ENCODE results near the gene SCEL. TPM values are rescaled to one million over a fixed set of nuclear protein-coding genes. Genes with fewer than 3 reads are reported as not detected.

The SCEL gene
- total RNA-seq, 1 experiment from 2014 or later = 0.07 TPM

DNA sequence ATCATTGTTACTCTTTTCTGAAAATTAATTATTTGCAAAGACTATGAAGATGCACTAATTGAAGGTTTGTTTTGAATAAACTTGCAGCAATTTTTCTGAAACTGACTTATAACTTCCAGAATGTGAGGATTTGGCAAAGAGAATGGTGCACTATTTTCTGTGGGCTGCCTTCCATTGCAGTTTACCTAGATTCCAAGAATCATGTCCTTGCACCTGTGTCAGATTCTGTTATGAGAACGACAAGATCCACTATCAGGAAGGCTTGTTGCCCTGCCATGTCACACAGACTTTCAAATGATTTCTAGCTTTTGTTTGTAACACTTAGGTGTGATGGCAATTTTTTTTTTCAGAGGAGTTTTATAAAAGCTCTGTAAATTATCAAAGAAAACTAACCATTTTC, 156.4 kb downstream of the SCEL start:
- TF ChIP-seq POLR2A (IDR thresholded peaks at IDR 0.05; ENCODE audit: borderline replicate concordance, extremely low read depth, insufficient read depth, insufficient read length) (no peak), FOSL1 (IDR thresholded peaks at IDR 0.05; ENCODE audit: low read depth) (no peak), ZFX (IDR thresholded peaks at IDR 0.05) (no peak), JUND (IDR thresholded peaks at IDR 0.05) (no peak), ZNF274 (IDR thresholded peaks at IDR 0.05; ENCODE audit: low read depth, low read length) (no peak)
- TF ChIP-seq, protein P1, sequence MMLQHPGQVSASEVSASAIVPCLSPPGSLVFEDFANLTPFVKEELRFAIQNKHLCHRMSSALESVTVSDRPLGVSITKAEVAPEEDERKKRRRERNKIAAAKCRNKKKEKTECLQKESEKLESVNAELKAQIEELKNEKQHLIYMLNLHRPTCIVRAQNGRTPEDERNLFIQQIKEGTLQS (IDR thresholded peaks at IDR 0.05) = no peak
- H3K9me2 ChIP-seq (ENCODE audit: insufficient read depth) = no peaks in the 10 kb centered on the region
- no peak overlapping the region for H3K4me3 ChIP-seq (replicated peaks in 1 of 2; ENCODE audit: low read depth in 1 of 2, low read length in 2 of 2)
- no peaks in the 10 kb centered on the region for H3K36me3 ChIP-seq (ENCODE audit: control insufficient read depth in 1 of 2, insufficient read depth in 2 of 2, low read length in 2 of 2)
- CTCF ChIA-PET = no interaction called here
- POLR2A ChIA-PET = no interaction called here
- no peak overlapping the region for H3K27ac ChIP-seq (ENCODE audit: low read depth, low read length)
- intact Hi-C loops (cut with micrococcal nuclease) = no loop called here
- ATAC-seq = no peak
- H3K4me1 ChIP-seq (ENCODE audit: control insufficient read depth in 1 of 2, insufficient read depth in 2 of 2, low read length in 2 of 2) = no peaks in the 10 kb centered on the region
- no peaks in the 10 kb centered on the region for H4K20me1 ChIP-seq (ENCODE audit: insufficient read depth)
- DNase-seq (ENCODE audit: low read depth, low spot score) = no peak
- RAD21 ChIA-PET (ENCODE audit: low non-redundant PET in 1 of 2, low total read pairs in 2 of 2, uncharacterized antibody in 2 of 2, unreplicated experiment in 2 of 2) = no interaction called here
- no peaks in the 10 kb centered on the region for H3K79me2 ChIP-seq (ENCODE audit: insufficient read depth, low read length)
- no peak overlapping the region for H2AFZ ChIP-seq (ENCODE audit: low read depth, low read length, poor library complexity, severe bottlenecking)
- H3K9ac ChIP-seq (ENCODE audit: low read length) = no peak overlapping the region
- H3K4me2 ChIP-seq (ENCODE audit: low read length) = no peak overlapping the region
- no TSS peak for BruUV-seq (replicated peaks)
- no peaks in the 10 kb centered on the region for H3K9me3 ChIP-seq (ENCODE audit: control insufficient read depth in 1 of 2, insufficient read depth in 1 of 2, low read depth in 1 of 2, low read length in 2 of 2)
- H3K27me3 ChIP-seq (ENCODE audit: insufficient read depth, low read length) = no peaks in the 10 kb centered on the region

DNA sequence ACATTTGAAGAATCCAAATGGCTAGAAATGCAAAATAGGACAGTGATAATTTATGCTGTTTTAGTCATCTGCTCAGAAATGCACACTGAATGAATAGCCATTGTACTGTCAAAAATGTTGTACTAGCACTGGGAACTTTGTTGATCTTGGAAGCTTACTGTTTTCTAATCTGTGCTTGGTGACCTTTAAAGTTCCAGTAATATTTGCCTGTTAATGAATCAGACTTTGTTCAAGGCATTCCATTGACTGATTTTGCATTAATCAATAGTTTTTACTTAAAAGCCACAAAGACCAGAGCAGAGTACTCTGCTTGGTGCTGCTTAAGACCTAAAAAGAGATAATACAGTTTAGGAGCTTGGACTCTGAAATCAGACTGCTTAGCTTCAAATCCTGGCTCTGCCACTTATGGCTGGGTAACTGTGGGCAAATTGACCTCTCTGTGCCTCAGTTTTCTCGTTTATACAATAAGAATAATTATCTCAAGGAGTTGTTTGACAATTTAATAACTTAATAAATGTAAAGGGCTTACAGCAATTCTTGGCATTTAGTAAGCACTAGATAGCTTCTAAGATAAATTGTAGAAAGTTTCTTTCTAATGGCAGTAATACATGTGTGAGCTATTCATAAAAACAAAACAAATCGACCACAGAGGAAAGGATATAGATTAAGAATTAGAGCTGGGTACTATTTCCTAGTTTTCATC, 157.4 kb downstream of the SCEL start:
- no TSS peak for BruUV-seq (replicated peaks)
- H3K9me3 ChIP-seq (ENCODE audit: control insufficient read depth in 1 of 2, insufficient read depth in 1 of 2, low read depth in 1 of 2, low read length in 2 of 2) = no peaks in the 10 kb centered on the region
- no peak overlapping the region for H3K27ac ChIP-seq (ENCODE audit: low read depth, low read length)
- no peaks in the 10 kb centered on the region for H4K20me1 ChIP-seq (ENCODE audit: insufficient read depth)
- no peaks in the 10 kb centered on the region for H3K27me3 ChIP-seq (ENCODE audit: insufficient read depth, low read length)
- no peak for DNase-seq (ENCODE audit: low read depth, low spot score)
- no peak overlapping the region for H3K9ac ChIP-seq (ENCODE audit: low read length)
- intact Hi-C loops (cut with micrococcal nuclease) = no loop called here
- RAD21 ChIA-PET (ENCODE audit: low non-redundant PET in 1 of 2, low total read pairs in 2 of 2, uncharacterized antibody in 2 of 2, unreplicated experiment in 2 of 2) = no interaction called here
- H2AFZ ChIP-seq (ENCODE audit: low read depth, low read length, poor library complexity, severe bottlenecking) = no peak overlapping the region
- no peaks in the 10 kb centered on the region for H3K4me1 ChIP-seq (ENCODE audit: control insufficient read depth in 1 of 2, insufficient read depth in 2 of 2, low read length in 2 of 2)
- TF ChIP-seq, protein P2, sequence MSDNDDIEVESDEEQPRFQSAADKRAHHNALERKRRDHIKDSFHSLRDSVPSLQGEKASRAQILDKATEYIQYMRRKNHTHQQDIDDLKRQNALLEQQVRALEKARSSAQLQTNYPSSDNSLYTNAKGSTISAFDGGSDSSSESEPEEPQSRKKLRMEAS (IDR thresholded peaks at IDR 0.05) = no peak
- no peak for TF ChIP-seq FOSL1 (IDR thresholded peaks at IDR 0.05; ENCODE audit: low read depth)
- no peak for TF ChIP-seq SRF (IDR thresholded peaks at IDR 0.05; ENCODE audit: low read depth)
- TF ChIP-seq, protein P3, sequence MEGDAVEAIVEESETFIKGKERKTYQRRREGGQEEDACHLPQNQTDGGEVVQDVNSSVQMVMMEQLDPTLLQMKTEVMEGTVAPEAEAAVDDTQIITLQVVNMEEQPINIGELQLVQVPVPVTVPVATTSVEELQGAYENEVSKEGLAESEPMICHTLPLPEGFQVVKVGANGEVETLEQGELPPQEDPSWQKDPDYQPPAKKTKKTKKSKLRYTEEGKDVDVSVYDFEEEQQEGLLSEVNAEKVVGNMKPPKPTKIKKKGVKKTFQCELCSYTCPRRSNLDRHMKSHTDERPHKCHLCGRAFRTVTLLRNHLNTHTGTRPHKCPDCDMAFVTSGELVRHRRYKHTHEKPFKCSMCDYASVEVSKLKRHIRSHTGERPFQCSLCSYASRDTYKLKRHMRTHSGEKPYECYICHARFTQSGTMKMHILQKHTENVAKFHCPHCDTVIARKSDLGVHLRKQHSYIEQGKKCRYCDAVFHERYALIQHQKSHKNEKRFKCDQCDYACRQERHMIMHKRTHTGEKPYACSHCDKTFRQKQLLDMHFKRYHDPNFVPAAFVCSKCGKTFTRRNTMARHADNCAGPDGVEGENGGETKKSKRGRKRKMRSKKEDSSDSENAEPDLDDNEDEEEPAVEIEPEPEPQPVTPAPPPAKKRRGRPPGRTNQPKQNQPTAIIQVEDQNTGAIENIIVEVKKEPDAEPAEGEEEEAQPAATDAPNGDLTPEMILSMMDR (IDR thresholded peaks at IDR 0.05 in 2 of 3, conservative IDR thresholded peaks at IDR 0.05 in 1 of 3; ENCODE audit: borderline replicate concordance in 1 of 3, insufficient read depth in 1 of 3, low read depth in 2 of 3, low read length in 2 of 3) = no peak
- no peak for TF ChIP-seq JUND (IDR thresholded peaks at IDR 0.05)
- no peak for TF ChIP-seq CBX3 (IDR thresholded peaks at IDR 0.05; ENCODE audit: low read depth)
- TF ChIP-seq POLR2A (IDR thresholded peaks at IDR 0.05; ENCODE audit: borderline replicate concordance, extremely low read depth, insufficient read depth, insufficient read length) = no peak
- H3K9me2 ChIP-seq (ENCODE audit: insufficient read depth) = no peaks in the 10 kb centered on the region
- H3K36me3 ChIP-seq (ENCODE audit: control insufficient read depth in 1 of 2, insufficient read depth in 2 of 2, low read length in 2 of 2) = no peaks in the 10 kb centered on the region
- no peak overlapping the region for H3K4me3 ChIP-seq (replicated peaks in 1 of 2; ENCODE audit: low read depth in 1 of 2, low read length in 2 of 2)
- no peaks in the 10 kb centered on the region for H3K79me2 ChIP-seq (ENCODE audit: insufficient read depth, low read length)
- POLR2A ChIA-PET = no interaction called here
- ATAC-seq = no peak
- no peak overlapping the region for H3K4me2 ChIP-seq (ENCODE audit: low read length)
- CTCF ChIA-PET = no interaction called here
